HepG2 (cell line): ENCODE results near the gene NEUROD4. TPM values are rescaled to one million over a fixed set of nuclear protein-coding genes. Genes with fewer than 3 reads are reported as not detected.

Source experiments
- ATAC-seq: fragments of 200-7000 bp; cut with Tn5 transposase; 3 replicates; pipeline ENCODE4 v1.9.1; 2020; ENCODE audit warnings: mild to moderate bottlenecking, moderate library complexity
- BruUV-seq: library from RNA; stranded (reverse); fragments of 400-500 nt; replicated peaks from 2 replicates; lab custom pipeline; 2021; lab: Mats Ljungman, UMichigan
- CTCF ChIA-PET: fragments of 300-600 bp; formaldehyde crosslinking; extraction: SDS; loops from one replicate; lab custom pipeline; 2021; ENCODE audit warnings: low total read pairs, inconsistent platforms, low intra/inter-chr PET ratio; lab: Yijun Ruan, JAX
- POLR2A ChIA-PET: fragments of 350-600 bp; sonication (Branson Sonifier 250); formaldehyde crosslinking; loops from one replicate; lab custom pipeline; 2020; ENCODE audit warnings: antibody characterized with exemption, inconsistent platforms; lab: Yijun Ruan, JAX
- DNase-seq: peaks from one replicate; pipeline ENCODE4 v3.0.0-alpha.2; 2015; ENCODE audit warnings: low spot score
- FAIRE-seq: peaks from 3 replicates; lab custom pipeline; 2011; peaks lifted over from hg19 to GRCh38; lab: Jason Lieb, UNC
- H2AFZ ChIP-seq: one replicate; pipeline ENCODE4 v1.6.1; 2011; ENCODE audit warnings: low read length, inconsistent platforms
- H3K27ac ChIP-seq: fragments of 300-600 bp; 3 replicates; pipeline ENCODE4 v1.8.0; 2011; ENCODE audit warnings: mixed run types, mild to moderate bottlenecking, mixed read lengths, low read length, inconsistent platforms; ENCODE audit not compliant: insufficient read depth; ENCODE audit errors: extremely low read length
- H3K27me3 ChIP-seq, 2 experiments: fragments of 200-600 bp in 1 of 2; 2 replicates in 1 of 2; 3 replicates in 1 of 2; pipeline versions ENCODE4 v1.6.0 to v1.8.0; 2011; ENCODE audit warnings: low read length in 2 of 2, mild to moderate bottlenecking in 2 of 2, moderate library complexity in 2 of 2, inconsistent platforms in 1 of 2; ENCODE audit not compliant: insufficient read depth in 2 of 2, control insufficient read depth in 1 of 2
- H3K36me3 ChIP-seq, 2 experiments: fragments of 200-600 bp in 1 of 2; replicated peaks in 1 of 2; 2 replicates in 1 of 2; 3 replicates in 1 of 2; pipeline versions ENCODE4 v1.5.1 to v1.8.0; 2011; ENCODE audit warnings: low read length in 2 of 2, inconsistent platforms in 1 of 2; ENCODE audit not compliant: insufficient read depth in 2 of 2, control insufficient read depth in 1 of 2
- H3K4me1 ChIP-seq: 2 replicates; pipeline ENCODE4 v1.5.1; 2012; ENCODE audit warnings: low read length, inconsistent platforms; ENCODE audit not compliant: insufficient read depth
- H3K4me2 ChIP-seq: 2 replicates; pipeline ENCODE4 v1.6.0; 2011; ENCODE audit warnings: low read depth, low read length, inconsistent platforms
- H3K4me3 ChIP-seq, 3 experiments: fragments of 200-600 bp in 1 of 3; sonication (generic), shearing (Covaris generic) in 1 of 3; replicated peaks in 1 of 3; 2 replicates each; pipeline ENCODE4 v1.5.1; 2011 to 2016; ENCODE audit warnings: low read length in 3 of 3, inconsistent platforms in 2 of 3, low read depth in 2 of 3, mild to moderate bottlenecking in 2 of 3, control low read depth in 1 of 3, mixed read lengths in 1 of 3; ENCODE audit not compliant: insufficient read depth in 1 of 3
- H3K79me2 ChIP-seq: one replicate; pipeline ENCODE4 v1.6.1; 2011; ENCODE audit warnings: low read length, inconsistent platforms; ENCODE audit not compliant: insufficient read depth
- H3K9ac ChIP-seq: 2 replicates; pipeline ENCODE4 v1.6.0; 2011; ENCODE audit warnings: mild to moderate bottlenecking, low read depth, low read length, inconsistent platforms; ENCODE audit not compliant: insufficient read depth
- H3K9me3 ChIP-seq: 2 replicates; pipeline ENCODE4 v1.5.1; 2012; ENCODE audit warnings: mild to moderate bottlenecking, low read length
- H4K20me1 ChIP-seq: 2 replicates; pipeline ENCODE4 v1.6.0; 2011; ENCODE audit warnings: inconsistent platforms, mild to moderate bottlenecking, low read length, moderate library complexity; ENCODE audit not compliant: insufficient read depth
- MXD4 ChIP-seq: IDR thresholded peaks from 2 replicates; pipeline ENCODE4 v1.6.1; 2016; ENCODE audit warnings: mild to moderate bottlenecking, missing biosample characterization, missing genetic modification reagents
- NPAS2 ChIP-seq: sonication (generic); formaldehyde crosslinking; IDR thresholded peaks from 2 replicates; pipeline ENCODE4 v1.8.0; 2022; ENCODE audit warnings: mild to moderate bottlenecking, missing genetic modification reagents, borderline replicate concordance
- PLRG1 ChIP-seq: fragments of 450-650 bp; conservative IDR thresholded peaks from 2 replicates; pipeline ENCODE4 v1.6.1; 2016
- ZNF75D ChIP-seq: sonication (generic); formaldehyde crosslinking; IDR thresholded peaks from 2 replicates; pipeline ENCODE4 v1.8.1; 2023; ENCODE audit warnings: missing genetic modification reagents, mild to moderate bottlenecking, borderline replicate concordance
- WGBS: methylation state at CpG from one replicate; pipeline ENCODE4 v1.1.6; 2017; ENCODE audit warnings: low lambda C conversion rate; 5-methylcytosine and 5-hydroxymethylcytosine counted together
- in situ Hi-C: cut with HindIII; loops from 2 replicates; pipeline ENCODE4 v1.10.0; 2017; ENCODE audit warnings: low pct_unique_long_range_greater_than_20kb; ENCODE audit not compliant: extremely low pct_ligation_motif_present
- intact Hi-C: fragments of 100-400 bp; cut with micrococcal nuclease; formaldehyde crosslinking; loops from one replicate; pipeline ENCODE4 v1.10.0; 2022; ENCODE audit not compliant: unreplicated experiment
- polyA plus RNA-seq, 8 experiments: library from polyadenylated mRNA; depleted of rRNA in 3 of 8; stranded (reverse) in 7 of 8; unstranded in 1 of 8; fragments of >200 nt; fragmentation: Illumina TruSeq in 4 of 8; extraction: Trizol in 4 of 8; gene quantifications; 2 replicates each; pipeline versions ENCODE4 v1.2.1 to v1.2.3, GENCODE V29; 2011 to 2016; ENCODE audit warnings: low read depth in 4 of 8, missing spikeins in 1 of 8, mixed read lengths in 1 of 8; ENCODE audit not compliant: insufficient read depth in 1 of 8
- total RNA-seq, 5 experiments: library from RNA; depleted of rRNA; stranded (reverse); fragments of >200 nt; fragmentation: Illumina TruSeq; extraction: Trizol; gene quantifications; 2 replicates each; pipeline ENCODE4 v1.2.3, GENCODE V29; 2016; ENCODE audit warnings: low read depth in 1 of 5
- TF ChIP-seq, protein P1 (sequence below): sonication (generic); formaldehyde crosslinking; IDR thresholded peaks from 2 replicates; pipeline ENCODE4 v1.4.0; 2020; ENCODE audit warnings: missing genetic modification reagents
- TF ChIP-seq, protein P2 (sequence below): sonication (generic); formaldehyde crosslinking; IDR thresholded peaks from 2 replicates; pipeline ENCODE4 v1.8.1; 2023; ENCODE audit warnings: missing genetic modification reagents, inconsistent platforms, borderline replicate concordance

The NEUROD4 gene
- total and polyA plus RNA-seq, 2 of the 13 experiments (the other 11 are each of a cell fraction or from before 2014, with no cell fraction given) = not detected

DNA sequence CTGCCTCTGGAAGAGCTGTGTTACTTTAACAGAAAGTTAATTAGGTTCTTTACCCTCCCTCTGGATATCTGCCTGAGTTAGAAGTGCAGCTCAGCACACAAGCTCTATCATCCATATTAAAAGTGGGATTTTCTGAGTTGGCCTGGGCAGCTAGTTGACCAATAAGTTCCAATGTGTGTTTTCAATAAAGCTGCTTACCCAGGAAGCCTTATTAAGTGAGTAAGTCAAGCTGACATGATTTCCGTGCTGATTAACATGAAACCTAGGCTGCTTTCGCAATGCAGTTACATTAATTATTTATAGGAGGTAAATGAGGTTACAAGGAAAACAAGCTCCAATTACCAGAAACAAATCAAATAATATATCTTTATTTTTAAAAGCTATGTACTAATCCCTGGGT is 4.8 kb downstream of the NEUROD4 start:
- H4K20me1 ChIP-seq = no peaks in the 10 kb centered on the region
- no TSS peak for BruUV-seq
- WGBS = 0% methylated on average over 2 of the region's 2 CpGs
- H3K4me2 ChIP-seq = no peak overlapping the region
- H3K27ac ChIP-seq = no peak overlapping the region
- in situ Hi-C loops (no loop called here), intact Hi-C loops (no loop called here)
- DNase-seq (no peak), FAIRE-seq (no peak), ATAC-seq (no peak)
- CTCF ChIA-PET = no interaction called here
- no peaks in the 10 kb centered on the region for H3K36me3 ChIP-seq
- TF ChIP-seq, protein P1, sequence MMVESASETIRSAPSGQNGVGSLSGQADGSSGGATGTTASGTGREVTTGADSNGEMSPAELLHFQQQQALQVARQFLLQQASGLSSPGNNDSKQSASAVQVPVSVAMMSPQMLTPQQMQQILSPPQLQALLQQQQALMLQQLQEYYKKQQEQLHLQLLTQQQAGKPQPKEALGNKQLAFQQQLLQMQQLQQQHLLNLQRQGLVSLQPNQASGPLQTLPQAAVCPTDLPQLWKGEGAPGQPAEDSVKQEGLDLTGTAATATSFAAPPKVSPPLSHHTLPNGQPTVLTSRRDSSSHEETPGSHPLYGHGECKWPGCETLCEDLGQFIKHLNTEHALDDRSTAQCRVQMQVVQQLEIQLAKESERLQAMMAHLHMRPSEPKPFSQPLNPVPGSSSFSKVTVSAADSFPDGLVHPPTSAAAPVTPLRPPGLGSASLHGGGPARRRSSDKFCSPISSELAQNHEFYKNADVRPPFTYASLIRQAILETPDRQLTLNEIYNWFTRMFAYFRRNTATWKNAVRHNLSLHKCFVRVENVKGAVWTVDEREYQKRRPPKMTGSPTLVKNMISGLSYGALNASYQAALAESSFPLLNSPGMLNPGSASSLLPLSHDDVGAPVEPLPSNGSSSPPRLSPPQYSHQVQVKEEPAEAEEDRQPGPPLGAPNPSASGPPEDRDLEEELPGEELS (CRISPR knock-in tag) = no peak
- TF ChIP-seq, protein P2, sequence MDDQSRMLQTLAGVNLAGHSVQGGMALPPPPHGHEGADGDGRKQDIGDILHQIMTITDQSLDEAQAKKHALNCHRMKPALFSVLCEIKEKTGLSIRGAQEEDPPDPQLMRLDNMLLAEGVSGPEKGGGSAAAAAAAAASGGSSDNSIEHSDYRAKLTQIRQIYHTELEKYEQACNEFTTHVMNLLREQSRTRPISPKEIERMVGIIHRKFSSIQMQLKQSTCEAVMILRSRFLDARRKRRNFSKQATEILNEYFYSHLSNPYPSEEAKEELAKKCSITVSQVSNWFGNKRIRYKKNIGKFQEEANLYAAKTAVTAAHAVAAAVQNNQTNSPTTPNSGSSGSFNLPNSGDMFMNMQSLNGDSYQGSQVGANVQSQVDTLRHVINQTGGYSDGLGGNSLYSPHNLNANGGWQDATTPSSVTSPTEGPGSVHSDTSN = no peak
- TF ChIP-seq MXD4 (CRISPR knock-in tag) (no peak), ZNF75D (CRISPR knock-in tag) (no peak), PLRG1 (no peak), NPAS2 (CRISPR knock-in tag) (no peak)
- no peaks in the 10 kb centered on the region for H3K9me3 ChIP-seq
- POLR2A ChIA-PET = no interaction called here
- H3K4me3 ChIP-seq = no peak overlapping the region
- no peak overlapping the region for H3K9ac ChIP-seq
- H2AFZ ChIP-seq = no peak overlapping the region
- H3K4me1 ChIP-seq = no peaks in the 10 kb centered on the region
- H3K27me3 ChIP-seq = no peaks in the 10 kb centered on the region
- no peaks in the 10 kb centered on the region for H3K79me2 ChIP-seq
